GM18505 (cell line): ENCODE measurements around the gene TMEM255B.

Source experiments
- ATAC-seq: cut with Tn5 transposase; IDR thresholded peaks from one replicate; pipeline ENCODE4 v1.9.1; 2021; ENCODE audit not compliant: unreplicated experiment
- POLR2A ChIP-seq: IDR thresholded peaks from 4 replicates; pipeline ENCODE4 v1.6.1; 2011; ENCODE audit warnings: borderline replicate concordance; ENCODE audit not compliant: insufficient read depth, insufficient read length; ENCODE audit errors: extremely low read depth

The TMEM255B gene

DNA sequence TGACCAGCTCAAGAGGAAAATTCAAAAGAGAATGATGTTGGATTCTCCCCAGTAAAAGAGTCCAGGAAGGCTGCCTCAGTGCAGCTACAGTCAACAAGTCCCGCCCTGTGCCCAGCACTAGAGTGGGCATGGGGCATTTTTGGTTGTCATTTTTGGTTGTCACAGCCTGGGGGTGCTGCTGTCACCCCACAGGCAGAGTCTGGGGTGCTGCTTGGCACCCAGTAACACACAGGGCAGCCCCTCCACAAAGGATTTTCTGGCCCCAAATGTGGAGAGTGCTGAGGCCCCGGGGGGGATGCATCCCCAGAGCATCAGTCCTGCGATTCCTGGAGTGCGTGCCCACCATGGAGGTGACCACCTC, 28.2 kb upstream of the TMEM255B start:
- no peak for ATAC-seq
- no peak for TF ChIP-seq POLR2A

DNA sequence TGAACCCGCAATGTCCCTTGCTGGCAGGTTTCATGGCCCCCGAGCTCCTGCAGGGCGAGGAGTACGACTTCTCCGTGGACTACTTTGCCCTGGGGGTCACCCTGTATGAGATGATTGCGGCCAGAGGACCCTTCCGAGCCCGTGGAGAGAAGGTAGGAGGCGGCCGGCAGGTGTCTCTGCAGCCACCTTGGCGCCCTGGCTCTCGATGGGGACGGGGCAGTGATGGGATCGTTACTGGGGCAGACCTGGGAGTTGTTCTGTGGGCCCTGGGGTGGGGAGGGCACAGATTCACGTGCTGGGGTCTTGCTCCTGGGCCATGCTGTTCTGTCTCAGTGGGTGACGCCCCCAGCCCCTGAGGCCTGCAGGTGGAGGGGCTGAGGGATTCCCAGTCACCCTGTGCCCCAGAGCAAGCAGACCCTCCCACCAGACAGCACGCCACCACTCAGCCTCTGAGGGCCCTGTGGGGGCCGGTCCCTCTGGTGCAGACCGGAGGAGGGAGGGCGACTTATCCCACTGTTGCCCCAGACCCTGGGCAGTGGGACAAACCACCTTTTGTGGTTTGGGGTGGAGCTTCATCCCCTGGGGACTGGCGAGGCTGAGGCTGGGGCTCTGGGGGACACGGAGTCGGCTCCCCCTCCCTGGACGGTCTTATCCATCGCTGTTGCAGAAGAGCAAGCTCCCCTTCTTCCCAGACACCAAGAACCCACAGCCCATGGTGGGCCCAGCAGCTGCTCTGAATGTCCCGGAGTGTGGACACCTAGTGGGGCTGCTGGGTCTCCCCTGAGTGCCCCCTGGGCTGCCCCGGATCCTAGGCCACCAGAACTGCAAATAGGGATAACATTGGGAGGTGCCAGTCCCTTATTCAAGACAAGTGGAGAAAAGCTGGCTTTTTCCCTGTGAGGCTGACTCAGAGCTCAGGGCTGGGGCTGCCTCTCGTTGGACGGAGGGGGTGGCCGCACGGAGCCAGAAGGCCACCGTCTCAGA, 27.5 kb upstream of the TMEM255B start:
- no peak for TF ChIP-seq POLR2A
- ATAC-seq, result no peak

GRCh38 chr13:113732176-113732960, 26.7 kb upstream of the TMEM255B start:
- no peak for TF ChIP-seq POLR2A

GRCh38 chr13:113732961-113733950, 25.8 kb upstream of the TMEM255B start:
- no peak for TF ChIP-seq POLR2A

More at GRCh38 chr13:113732176-113732960, 26.7 kb upstream of the TMEM255B start:
- ATAC-seq, result no peak

GRCh38 chr13:113734099-113734825, 24.8 kb upstream of the TMEM255B start:
- no peak for ATAC-seq

More at GRCh38 chr13:113732961-113733950, 25.8 kb upstream of the TMEM255B start:
- ATAC-seq, result no peak

GRCh38 chr13:113734826-113735125, 24.2 kb upstream of the TMEM255B start:
- TF ChIP-seq POLR2A, result no peak
- no peak for ATAC-seq

More at GRCh38 chr13:113734099-113734825, 24.8 kb upstream of the TMEM255B start:
- no peak for TF ChIP-seq POLR2A

GRCh38 chr13:113735194-113735593, 23.8 kb upstream of the TMEM255B start:
- TF ChIP-seq POLR2A, result no peak
- no peak for ATAC-seq

DNA sequence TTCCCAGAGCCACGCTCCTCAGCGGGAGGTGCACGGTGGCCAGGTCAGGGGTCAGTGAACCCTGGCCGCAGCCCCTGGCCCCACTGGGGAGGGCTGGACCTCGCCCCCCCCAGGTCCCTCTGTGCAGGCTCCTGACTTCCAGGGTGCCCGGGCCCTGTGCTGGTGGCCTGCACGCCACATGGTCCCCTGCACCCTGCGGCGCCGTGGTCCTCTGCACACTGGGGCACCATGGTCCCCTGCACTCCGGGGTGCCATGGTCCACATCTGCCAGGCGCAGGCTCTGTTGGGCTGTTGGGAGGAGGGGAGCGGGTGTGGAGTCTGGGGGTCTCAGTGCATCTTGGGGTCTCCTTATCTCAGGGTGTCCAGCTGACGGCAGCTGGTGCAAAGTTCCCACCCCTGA, 23.3 kb upstream of the TMEM255B start:
- no peak for ATAC-seq

DNA sequence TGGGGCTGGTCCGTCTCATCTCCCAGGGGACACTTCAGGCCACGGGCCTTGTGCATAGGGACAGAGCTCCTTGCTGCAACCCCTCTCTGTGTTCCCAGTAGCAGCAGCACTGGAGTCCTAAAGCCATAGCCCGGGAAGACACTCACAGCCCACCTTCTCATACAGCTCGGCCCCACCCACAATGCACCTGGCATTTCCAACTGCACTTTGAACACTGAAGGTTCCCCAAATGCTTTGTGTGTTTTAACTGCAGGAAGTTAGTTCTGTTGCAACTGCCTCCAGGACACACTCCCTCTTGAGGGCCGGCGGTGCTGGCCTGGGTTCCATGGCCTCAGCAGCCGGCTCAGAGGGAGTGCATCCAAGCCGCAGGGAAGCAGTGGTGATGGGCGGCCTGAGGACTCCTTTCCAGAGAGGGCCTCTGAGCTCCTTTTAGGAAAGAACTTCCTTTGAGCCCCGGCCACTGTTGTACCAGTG, 22.7 kb upstream of the TMEM255B start:
- no peak for TF ChIP-seq POLR2A
- no peak for ATAC-seq

More for the DNA sequence above, 23.3 kb upstream of the TMEM255B start:
- TF ChIP-seq POLR2A, result no peak

- ATAC-seq, result no peak
- no peak for TF ChIP-seq POLR2A
Measured at GRCh38 chr13:113737803-113738202, 21.2 kb upstream of the TMEM255B start.

GRCh38 chr13:113739527-113740285, 19.3 kb upstream of the TMEM255B start:
- TF ChIP-seq POLR2A, result no peak
- ATAC-seq, result no peak
